Fibroblast of lung (primary cell): Measurements from ENCODE around the gene RNF186. TPM values are rescaled to one million over a fixed set of nuclear protein-coding genes. Genes with fewer than 3 reads are reported as not detected.

Experiments used
- DNase-seq, 2 donors: peaks; one replicate each; pipeline versions ENCODE4 v3.0.0 to v3.0.0-alpha.2; 2010; ENCODE audit warnings: low read depth in 2 of 2
- H2AFZ ChIP-seq: 2 replicates; pipeline ENCODE4 v1.5.1; 2012; ENCODE audit warnings: low read length, control low read depth, inconsistent platforms
- H3K27ac ChIP-seq: 2 replicates; pipeline ENCODE4 v1.5.1; 2011; ENCODE audit warnings: low read length, control low read depth; ENCODE audit not compliant: insufficient read depth
- H3K27me3 ChIP-seq: 2 replicates; pipeline ENCODE4 v1.5.1; 2011; ENCODE audit warnings: mild to moderate bottlenecking, low read length; ENCODE audit not compliant: control insufficient read depth, insufficient read depth
- H3K36me3 ChIP-seq: 2 replicates; pipeline ENCODE4 v1.5.1; 2011; ENCODE audit warnings: low read length; ENCODE audit not compliant: control insufficient read depth, insufficient read depth
- H3K4me1 ChIP-seq: 2 replicates; pipeline ENCODE4 v1.5.1; 2011; ENCODE audit warnings: low read length; ENCODE audit not compliant: control insufficient read depth, insufficient read depth; ENCODE audit errors: extremely low read depth
- H3K4me2 ChIP-seq: 2 replicates; pipeline ENCODE4 v1.5.1; 2011; ENCODE audit warnings: low read length, control low read depth; ENCODE audit not compliant: insufficient read depth; ENCODE audit errors: extremely low read depth
- H3K4me3 ChIP-seq, 4 experiments: fragments of 200-600 bp in 1 of 4; sonication (generic) in 1 of 4; replicated peaks in 1 of 4; 2 replicates each; pipeline ENCODE4 v1.5.1; 2011 to 2016; ENCODE audit warnings: low read length in 4 of 4, low read depth in 3 of 4, mild to moderate bottlenecking in 3 of 4, control low read depth in 2 of 4, inconsistent platforms in 1 of 4, mixed read lengths in 1 of 4; ENCODE audit not compliant: insufficient read depth in 1 of 4; ENCODE audit errors: control extremely low read depth in 1 of 4
- H3K79me2 ChIP-seq: 2 replicates; pipeline ENCODE4 v1.5.1; 2012; ENCODE audit warnings: mild to moderate bottlenecking, low read length, inconsistent platforms; ENCODE audit not compliant: control insufficient read depth, insufficient read depth
- H3K9ac ChIP-seq: 2 replicates; pipeline ENCODE4 v1.5.1; 2011; ENCODE audit warnings: mild to moderate bottlenecking, low read length, control low read depth; ENCODE audit not compliant: insufficient read depth
- H3K9me3 ChIP-seq: 2 replicates; pipeline ENCODE4 v1.5.1; 2012; ENCODE audit warnings: low read depth, low read length; ENCODE audit not compliant: control insufficient read depth, insufficient read depth
- H4K20me1 ChIP-seq: 2 replicates; pipeline ENCODE4 v1.5.1; 2011; ENCODE audit warnings: low read length; ENCODE audit not compliant: control insufficient read depth, insufficient read depth; ENCODE audit errors: extremely low read depth
- EZH2 ChIP-seq: IDR thresholded peaks from 2 replicates; pipeline ENCODE4 v1.5.1; 2012; ENCODE audit warnings: low read length, control low read depth, mild to moderate bottlenecking; ENCODE audit errors: missing control alignments
- polyA plus RNA-seq, 2 donors: library from polyadenylated mRNA; depleted of rRNA in 1 of 2; stranded (reverse) in 1 of 2; unstranded in 1 of 2; fragments of >200 nt; gene quantifications; 2 replicates each; pipeline ENCODE4 v1.2.1, GENCODE V29; 2011 to 2012; ENCODE audit warnings: missing spikeins in 1 of 2
- total RNA-seq: library from RNA; depleted of rRNA; stranded (reverse); fragments of >200 nt; gene quantifications from 2 replicates; pipeline ENCODE4 v1.2.1, GENCODE V29; 2014
- TF ChIP-seq, protein P1 (sequence below), 2 donors: IDR thresholded peaks in 1 of 2; conservative IDR thresholded peaks in 1 of 2; 1 replicate in 1 of 2; 2 replicates in 1 of 2; pipeline ENCODE4 v1.5.1; 2011 to 2012; ENCODE audit warnings: low read length in 2 of 2, control low read depth in 1 of 2, inconsistent platforms in 1 of 2, low read depth in 1 of 2, mild to moderate bottlenecking in 1 of 2

RNF186 gene
- total and polyA plus RNA-seq, 2 donors (not counting 1 experiment from before 2014, with no cell fraction given): not detected

DNA sequence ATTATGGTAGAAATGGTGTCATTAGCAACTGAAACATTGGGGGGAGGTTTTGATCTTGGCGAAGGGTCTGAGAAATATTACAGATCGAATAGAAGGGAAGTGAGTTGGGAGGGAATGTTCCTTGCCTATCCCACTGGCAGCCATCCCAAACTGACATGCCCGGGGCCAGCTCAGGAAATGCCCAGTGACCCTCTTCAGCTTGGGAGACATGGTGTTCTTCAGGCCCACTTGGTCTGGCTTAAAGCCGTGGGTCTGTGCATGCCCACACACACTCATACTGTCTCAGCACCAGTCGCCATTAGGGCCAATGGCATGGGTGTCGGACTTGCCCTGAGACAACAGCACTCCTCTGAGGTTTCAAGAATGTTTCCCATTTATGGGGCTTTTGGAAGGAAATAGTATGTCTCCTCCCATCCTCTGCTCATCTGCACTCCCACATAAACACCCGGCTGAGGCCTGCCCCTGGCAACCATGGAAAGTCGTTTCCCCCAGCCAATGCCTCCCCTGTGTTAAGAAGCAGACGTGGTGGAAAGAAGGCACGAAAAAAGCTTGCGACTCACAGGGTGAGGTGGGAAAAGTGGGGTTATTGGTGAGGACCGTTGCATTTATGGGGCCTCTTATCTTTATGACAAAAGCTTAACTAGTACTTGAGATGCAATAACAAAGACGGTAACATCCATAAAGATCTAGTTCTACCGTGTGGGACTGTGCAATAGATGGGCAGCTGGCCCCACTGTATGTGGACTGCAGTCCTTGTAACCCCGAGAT is 2.0 kb downstream of the RNF186 start:
- H3K27ac ChIP-seq: no peak overlapping the region
- no peaks in the 10 kb centered on the region for H3K9me3 ChIP-seq
- DNase-seq: no peak
- no peak overlapping the region for H2AFZ ChIP-seq
- H3K4me2 ChIP-seq: no peak overlapping the region
- H3K27me3 ChIP-seq: peaks cover 2% of the 10 kb centered on the region
- no peaks in the 10 kb centered on the region for H3K36me3 ChIP-seq
- no peaks in the 10 kb centered on the region for H3K79me2 ChIP-seq
- no peak for TF ChIP-seq EZH2
- TF ChIP-seq, protein P1, sequence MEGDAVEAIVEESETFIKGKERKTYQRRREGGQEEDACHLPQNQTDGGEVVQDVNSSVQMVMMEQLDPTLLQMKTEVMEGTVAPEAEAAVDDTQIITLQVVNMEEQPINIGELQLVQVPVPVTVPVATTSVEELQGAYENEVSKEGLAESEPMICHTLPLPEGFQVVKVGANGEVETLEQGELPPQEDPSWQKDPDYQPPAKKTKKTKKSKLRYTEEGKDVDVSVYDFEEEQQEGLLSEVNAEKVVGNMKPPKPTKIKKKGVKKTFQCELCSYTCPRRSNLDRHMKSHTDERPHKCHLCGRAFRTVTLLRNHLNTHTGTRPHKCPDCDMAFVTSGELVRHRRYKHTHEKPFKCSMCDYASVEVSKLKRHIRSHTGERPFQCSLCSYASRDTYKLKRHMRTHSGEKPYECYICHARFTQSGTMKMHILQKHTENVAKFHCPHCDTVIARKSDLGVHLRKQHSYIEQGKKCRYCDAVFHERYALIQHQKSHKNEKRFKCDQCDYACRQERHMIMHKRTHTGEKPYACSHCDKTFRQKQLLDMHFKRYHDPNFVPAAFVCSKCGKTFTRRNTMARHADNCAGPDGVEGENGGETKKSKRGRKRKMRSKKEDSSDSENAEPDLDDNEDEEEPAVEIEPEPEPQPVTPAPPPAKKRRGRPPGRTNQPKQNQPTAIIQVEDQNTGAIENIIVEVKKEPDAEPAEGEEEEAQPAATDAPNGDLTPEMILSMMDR (conservative IDR thresholded peaks at IDR 0.05 in 1 of 2, IDR thresholded peaks at IDR 0.05 in 1 of 2; ENCODE audit: low read depth in 1 of 2, low read length in 2 of 2): no peak
- H3K9ac ChIP-seq: no peak overlapping the region
- no peak overlapping the region for H3K4me3 ChIP-seq
- no peaks in the 10 kb centered on the region for H3K4me1 ChIP-seq
- H4K20me1 ChIP-seq: no peaks in the 10 kb centered on the region

DNA sequence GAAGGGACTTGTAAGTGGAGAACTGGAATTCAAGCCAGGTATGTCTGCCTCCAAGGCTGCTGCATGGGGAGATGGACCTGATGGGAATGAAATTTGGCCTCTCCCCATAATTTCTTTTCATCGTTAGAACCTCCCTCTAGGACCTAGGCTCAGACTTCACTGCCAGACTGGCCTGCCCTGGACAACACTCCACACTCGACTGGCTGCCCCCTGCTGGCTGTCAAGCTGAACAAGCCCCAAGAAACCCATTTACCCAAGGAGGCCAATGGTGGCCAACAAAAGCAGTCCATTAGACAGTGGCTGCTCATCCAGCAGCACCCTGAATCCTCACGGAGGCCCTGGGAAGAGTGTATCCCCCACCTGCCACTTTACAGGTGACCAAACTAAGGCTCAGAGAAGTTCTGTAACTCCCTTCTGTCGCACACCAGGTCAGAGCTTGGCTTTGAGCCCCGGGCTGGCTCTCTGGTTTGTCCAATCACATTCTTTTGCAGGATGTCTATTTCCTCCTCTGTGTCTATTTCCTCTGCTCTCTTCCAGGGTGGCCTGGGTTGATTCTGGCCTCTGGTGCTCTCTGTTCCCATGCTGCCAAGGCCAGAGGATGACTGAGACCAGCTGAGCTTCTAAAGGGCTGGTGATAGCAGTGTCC is 3.8 kb downstream of the RNF186 start:
- Histone ChIP-seq H3K27ac (no peak overlapping the region), H3K4me2 (no peak overlapping the region), H4K20me1 (no peaks in the 10 kb centered on the region), H2AFZ (no peak overlapping the region), H3K9ac (no peak overlapping the region), H3K79me2 (no peaks in the 10 kb centered on the region), H3K9me3 (no peaks in the 10 kb centered on the region), H3K4me1 (no peaks in the 10 kb centered on the region), H3K36me3 (no peaks in the 10 kb centered on the region), H3K27me3 (peaks cover 2% of the 10 kb centered on the region), H3K4me3 (no peak overlapping the region)
- peak; percentile 15 to 64 for DNase-seq
- TF ChIP-seq, protein P1 (conservative IDR thresholded peaks at IDR 0.05 in 1 of 2, IDR thresholded peaks at IDR 0.05 in 1 of 2; ENCODE audit: low read depth in 1 of 2, low read length in 2 of 2): peak; percentile 48 to 83
- TF ChIP-seq EZH2: no peak

DNA sequence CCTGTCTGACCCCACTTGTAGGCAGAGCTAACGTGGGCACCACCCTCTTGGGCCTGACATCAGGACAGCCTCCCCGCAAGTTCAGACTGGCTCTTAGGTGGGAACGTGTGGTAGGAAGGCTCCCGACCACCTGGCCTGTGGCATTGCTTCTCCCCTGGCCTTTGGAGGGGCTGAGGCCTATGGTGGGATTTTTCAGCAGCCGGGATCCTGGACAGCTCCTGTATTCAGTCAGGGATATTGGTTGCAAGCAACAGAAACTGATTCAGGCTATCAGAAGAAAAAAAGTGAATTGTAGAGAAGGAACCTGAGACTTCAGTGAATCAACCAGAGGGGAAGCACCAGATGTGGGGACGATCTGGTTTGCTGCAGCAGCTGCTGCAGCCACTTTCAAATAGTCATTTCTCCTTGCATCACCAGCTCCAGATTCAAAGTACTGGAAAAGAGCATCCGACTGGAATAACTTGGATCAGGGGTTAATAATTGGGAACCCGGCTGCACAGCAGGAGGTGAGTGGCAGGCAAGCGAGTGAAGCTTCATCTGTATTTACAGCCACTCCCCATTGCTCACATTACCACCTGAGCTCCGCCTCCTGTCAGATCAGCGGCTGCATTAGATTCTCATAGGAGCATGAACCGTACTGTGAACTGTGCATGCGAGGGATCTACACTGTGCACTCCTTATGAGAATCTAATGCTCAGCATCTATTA is 5.9 kb downstream of the RNF186 start:
- Histone ChIP-seq H3K4me1 (no peaks in the 10 kb centered on the region), H3K27ac (no peak overlapping the region), H3K9me3 (no peaks in the 10 kb centered on the region), H3K4me2 (no peak overlapping the region), H3K27me3 (peaks cover 2% of the 10 kb centered on the region), H3K9ac (no peak overlapping the region), H4K20me1 (no peaks in the 10 kb centered on the region), H2AFZ (no peak overlapping the region), H3K79me2 (no peaks in the 10 kb centered on the region), H3K4me3 (no peak overlapping the region), H3K36me3 (no peaks in the 10 kb centered on the region)
- no peak for TF ChIP-seq EZH2
- TF ChIP-seq, protein P1 (conservative IDR thresholded peaks at IDR 0.05 in 1 of 2, IDR thresholded peaks at IDR 0.05 in 1 of 2; ENCODE audit: low read depth in 1 of 2, low read length in 2 of 2): no peak
- DNase-seq: no peak
